T1000 (cell line): ENCODE measurements around the gene BTBD16.
A peak's percentile ranks its signal among the peaks of the same experiment; 100 is the strongest.

Experiments used
- DNase-seq: peaks from one replicate; lab custom pipeline; 2025; ENCODE audit warnings: mixed read lengths; lab: John Stamatoyannopoulos, UW

Gene BTBD16

GRCh38 chr10:122273966-122274545 is 3.0 kb downstream of the BTBD16 start:
- no peak for DNase-seq

GRCh38 chr10:122276611-122277208 is 5.6 kb downstream of the BTBD16 start:
- no peak for DNase-seq

- DNase-seq: no peak
These were observed 6.5 kb downstream of the BTBD16 start for GRCh38 chr10:122277526-122278136.

- no peak for DNase-seq
These were observed 8.6 kb downstream of the BTBD16 start for GRCh38 chr10:122279725-122280141.

GRCh38 chr10:122280156-122280555 is 9.1 kb downstream of the BTBD16 start:
- no peak for DNase-seq

- DNase-seq: no peak
These were observed 10.0 kb downstream of the BTBD16 start for GRCh38 chr10:122281018-122281626.

- DNase-seq: no peak
These were observed 10.7 kb downstream of the BTBD16 start for GRCh38 chr10:122281751-122282150.

- no peak for DNase-seq
These were observed 11.2 kb downstream of the BTBD16 start for GRCh38 chr10:122282253-122282671.

- DNase-seq: no peak
These were observed 11.8 kb downstream of the BTBD16 start for GRCh38 chr10:122282909-122283308.

GRCh38 chr10:122285506-122286444 is 14.7 kb downstream of the BTBD16 start:
- DNase-seq: no peak

- DNase-seq: peak; percentile 75
These were observed 15.8 kb downstream of the BTBD16 start for GRCh38 chr10:122286867-122287266.

- DNase-seq: no peak
These were observed 16.5 kb downstream of the BTBD16 start for GRCh38 chr10:122287570-122287969.

- no peak for DNase-seq
These were observed 17.2 kb downstream of the BTBD16 start for GRCh38 chr10:122288262-122288661.

- DNase-seq: no peak
These were observed 17.8 kb downstream of the BTBD16 start for GRCh38 chr10:122288917-122289316.

- no peak for DNase-seq
These were observed 19.2 kb downstream of the BTBD16 start for GRCh38 chr10:122290334-122290733.

- DNase-seq: no peak
These were observed 19.9 kb downstream of the BTBD16 start for GRCh38 chr10:122290833-122291532.

- no peak for DNase-seq
These were observed 20.6 kb downstream of the BTBD16 start for GRCh38 chr10:122291739-122292138.

- no peak for DNase-seq
These were observed 21.3 kb downstream of the BTBD16 start for GRCh38 chr10:122292376-122292775.

- DNase-seq: no peak
These were observed 22.3 kb downstream of the BTBD16 start for GRCh38 chr10:122293156-122293960.

- no peak for DNase-seq
These were observed 22.9 kb downstream of the BTBD16 start for GRCh38 chr10:122293961-122294380.
